A549 (cell line): ENCODE measurements around the gene FUOM.

Experiments used
- EHMT2 ChIP-seq: fragments of 200-600 bp; sonication (generic); IDR thresholded peaks from 2 replicates; pipeline ENCODE4 v1.6.1; 2016; ENCODE audit warnings: antibody characterized with exemption, low read depth, mild to moderate bottlenecking, moderate library complexity
- ESRRA ChIP-seq: fragments of 150-350 bp; IDR thresholded peaks from 2 replicates; pipeline ENCODE4 v1.6.1; 2014; ENCODE audit warnings: mild to moderate bottlenecking, low read length, borderline replicate concordance
- GATA3 ChIP-seq: IDR thresholded peaks from 2 replicates; pipeline ENCODE4 v1.6.1; 2012; ENCODE audit warnings: borderline replicate concordance
- MAX ChIP-seq: IDR thresholded peaks from 2 replicates; pipeline ENCODE4 v1.6.1; 2012
- MAZ ChIP-seq: fragments of 150-350 bp; IDR thresholded peaks from 2 replicates; pipeline ENCODE4 v1.6.1; 2014; ENCODE audit warnings: antibody characterized with exemption, low read depth, low read length, borderline replicate concordance
- PHF8 ChIP-seq: fragments of 200-600 bp; sonication (generic); IDR thresholded peaks from 2 replicates; pipeline ENCODE4 v1.6.1; 2016; ENCODE audit warnings: low read depth, mild to moderate bottlenecking, antibody characterized with exemption, moderate library complexity, borderline replicate concordance
- POLR2A ChIP-seq: IDR thresholded peaks from 2 replicates; pipeline ENCODE4 v1.6.1; 2012; ENCODE audit warnings: mild to moderate bottlenecking, low read length

GRCh38 chr10:133337370-133337725, 20.5 kb downstream of the FUOM start:
- no peak for TF ChIP-seq GATA3
- TF ChIP-seq PHF8 = no peak
- TF ChIP-seq POLR2A = no peak
- no peak for TF ChIP-seq EHMT2
- TF ChIP-seq MAX = no peak
- TF ChIP-seq ESRRA = no peak
- no peak for TF ChIP-seq MAZ
